ENCODE data around the gene CISTR.
A peak's percentile ranks its signal among the peaks of the same experiment; 100 is the strongest.

The CISTR gene

GRCh38 chr12:53755893-53756292 lies 4.1 kb upstream of the CISTR start:
- peak overlapping the region; percentile 75; the same call in 1 of the 2 replicates for H3K9ac ChIP-seq (ENCODE audit: low read length)
- H3K36me3 ChIP-seq (ENCODE audit: insufficient read depth, low read length), result no peaks in the 10 kb centered on the region
- H3K4me1 ChIP-seq (ENCODE audit: insufficient read depth, low read length, severe bottlenecking), result peaks cover 82% of the 10 kb centered on the region
- H3K4me2 ChIP-seq (ENCODE audit: low read length), result peak overlapping the region; percentile 76
- no peak overlapping the region for H2AFZ ChIP-seq (ENCODE audit: low read length)
- H3K27ac ChIP-seq (ENCODE audit: low read depth, low read length, poor library complexity, severe bottlenecking), result peak overlapping the region; percentile 94
- no peaks in the 10 kb centered on the region for H3K27me3 ChIP-seq (ENCODE audit: insufficient read depth, low read length)
- H3K4me3 ChIP-seq (ENCODE audit: low read depth, low read length, poor library complexity, severe bottlenecking), result peak overlapping the region; percentile 66
- no peaks in the 10 kb centered on the region for H3K79me2 ChIP-seq (ENCODE audit: insufficient read depth, low read length)
- 0 out of 2 replicates have a peak, but pooled peaks cover 9% of the 10 kb centered on the region for H3F3A ChIP-seq (ENCODE audit: insufficient read depth, low read length)
- H3K9me2 ChIP-seq (ENCODE audit: low read depth, low read length), result no peaks in the 10 kb centered on the region
- H4K20me1 ChIP-seq (ENCODE audit: insufficient read depth, low read length), result no peaks in the 10 kb centered on the region
- no peaks in the 10 kb centered on the region for H3K9me3 ChIP-seq (ENCODE audit: low read length)
- no peak for TF ChIP-seq EZH2 (IDR thresholded peaks at IDR 0.05; ENCODE audit: borderline replicate concordance, low read length)

GRCh38 chr12:53755451-53755891 lies 3.7 kb upstream of the CISTR start:
- H2AFZ ChIP-seq (ENCODE audit: low read length), result no peak overlapping the region
- H3K9ac ChIP-seq (ENCODE audit: low read length), result peak overlapping the region; percentile 75; the same call in 1 of the 2 replicates
- H4K20me1 ChIP-seq (ENCODE audit: insufficient read depth, low read length), result no peaks in the 10 kb centered on the region
- 0 out of 2 replicates have a peak, but pooled peaks cover 9% of the 10 kb centered on the region for H3F3A ChIP-seq (ENCODE audit: insufficient read depth, low read length)
- H3K36me3 ChIP-seq (ENCODE audit: insufficient read depth, low read length), result no peaks in the 10 kb centered on the region
- H3K9me2 ChIP-seq (ENCODE audit: low read depth, low read length), result no peaks in the 10 kb centered on the region
- H3K4me3 ChIP-seq (ENCODE audit: low read depth, low read length, poor library complexity, severe bottlenecking), result peak overlapping the region; percentile 66
- H3K79me2 ChIP-seq (ENCODE audit: insufficient read depth, low read length), result no peaks in the 10 kb centered on the region
- H3K4me1 ChIP-seq (ENCODE audit: insufficient read depth, low read length, severe bottlenecking), result peaks cover 86% of the 10 kb centered on the region
- peak overlapping the region; percentile 94 for H3K27ac ChIP-seq (ENCODE audit: low read depth, low read length, poor library complexity, severe bottlenecking)
- TF ChIP-seq EZH2 (IDR thresholded peaks at IDR 0.05; ENCODE audit: borderline replicate concordance, low read length) (no peak), CTCF (IDR thresholded peaks at IDR 0.05; ENCODE audit: low read length) (peak; percentile 63)
- peak overlapping the region; percentile 76 for H3K4me2 ChIP-seq (ENCODE audit: low read length)
- no peaks in the 10 kb centered on the region for H3K27me3 ChIP-seq (ENCODE audit: insufficient read depth, low read length)
- H3K9me3 ChIP-seq (ENCODE audit: low read length), result no peaks in the 10 kb centered on the region

GRCh38 chr12:53754633-53755264 lies 3.0 kb upstream of the CISTR start:
- Histone ChIP-seq H2AFZ (ENCODE audit: low read length) (no peak overlapping the region), H4K20me1 (ENCODE audit: insufficient read depth, low read length) (no peaks in the 10 kb centered on the region), H3K79me2 (ENCODE audit: insufficient read depth, low read length) (no peaks in the 10 kb centered on the region), H3K4me1 (ENCODE audit: insufficient read depth, low read length, severe bottlenecking) (peaks cover 92% of the 10 kb centered on the region), H3K27ac (ENCODE audit: low read depth, low read length, poor library complexity, severe bottlenecking) (peak overlapping the region; percentile 94), H3F3A (ENCODE audit: insufficient read depth, low read length) (0 out of 2 replicates have a peak, but pooled peaks cover 9% of the 10 kb centered on the region), H3K9ac (ENCODE audit: low read length) (peak overlapping the region; percentile 75), H3K27me3 (ENCODE audit: insufficient read depth, low read length) (no peaks in the 10 kb centered on the region), H3K9me2 (ENCODE audit: low read depth, low read length) (no peaks in the 10 kb centered on the region), H3K36me3 (ENCODE audit: insufficient read depth, low read length) (no peaks in the 10 kb centered on the region), H3K4me2 (ENCODE audit: low read length) (peak overlapping the region; percentile 76), H3K9me3 (ENCODE audit: low read length) (no peaks in the 10 kb centered on the region), H3K4me3 (ENCODE audit: low read depth, low read length, poor library complexity, severe bottlenecking) (peak overlapping the region; percentile 66)
- TF ChIP-seq CTCF (IDR thresholded peaks at IDR 0.05; ENCODE audit: low read length) (no peak), EZH2 (IDR thresholded peaks at IDR 0.05; ENCODE audit: borderline replicate concordance, low read length) (no peak)
